ENCODE data around the gene RASEF.

- TF ChIP-seq POLR2A (IDR thresholded peaks at IDR 0.05) = no peak
- TF ChIP-seq CTCF (IDR thresholded peaks at IDR 0.05) = no peak
Measured at GRCh38 chr9:82991671-82992070, 71.3 kb downstream of the RASEF start.

Data from testis (tissue), 2 donors.